ENCODE results near the gene JAM3. TPM values are rescaled to one million over a fixed set of nuclear protein-coding genes. Genes with fewer than 3 reads are reported as not detected.

Gene JAM3
- total RNA-seq, 1 donor from 2014 or later, result 17.6 TPM

- no peaks in the 10 kb centered on the region for H3K36me3 Mint-ChIP-seq (ENCODE audit: low read depth)
- DNase-seq, result no peak
- peaks cover 4% of the 10 kb centered on the region for H3K27me3 Mint-ChIP-seq
- ChIA-PET CTCF (interaction anchor here (0.9 to 1.3 kb wide), 2 partner anchors 9 to 10 kb away, joined by 3 to 4 read pairs; no protein-coding TSS in a partner anchor), POLR2A (no interaction called here)
- peaks cover 14% of the 10 kb centered on the region for H3K4me1 Mint-ChIP-seq
- no peak overlapping the region for H3K27ac Mint-ChIP-seq
- intact Hi-C loops (cut with micrococcal nuclease), result no loop called here
- ATAC-seq (ENCODE audit: low read depth), result no peak
- TF ChIP-seq, protein P1, sequence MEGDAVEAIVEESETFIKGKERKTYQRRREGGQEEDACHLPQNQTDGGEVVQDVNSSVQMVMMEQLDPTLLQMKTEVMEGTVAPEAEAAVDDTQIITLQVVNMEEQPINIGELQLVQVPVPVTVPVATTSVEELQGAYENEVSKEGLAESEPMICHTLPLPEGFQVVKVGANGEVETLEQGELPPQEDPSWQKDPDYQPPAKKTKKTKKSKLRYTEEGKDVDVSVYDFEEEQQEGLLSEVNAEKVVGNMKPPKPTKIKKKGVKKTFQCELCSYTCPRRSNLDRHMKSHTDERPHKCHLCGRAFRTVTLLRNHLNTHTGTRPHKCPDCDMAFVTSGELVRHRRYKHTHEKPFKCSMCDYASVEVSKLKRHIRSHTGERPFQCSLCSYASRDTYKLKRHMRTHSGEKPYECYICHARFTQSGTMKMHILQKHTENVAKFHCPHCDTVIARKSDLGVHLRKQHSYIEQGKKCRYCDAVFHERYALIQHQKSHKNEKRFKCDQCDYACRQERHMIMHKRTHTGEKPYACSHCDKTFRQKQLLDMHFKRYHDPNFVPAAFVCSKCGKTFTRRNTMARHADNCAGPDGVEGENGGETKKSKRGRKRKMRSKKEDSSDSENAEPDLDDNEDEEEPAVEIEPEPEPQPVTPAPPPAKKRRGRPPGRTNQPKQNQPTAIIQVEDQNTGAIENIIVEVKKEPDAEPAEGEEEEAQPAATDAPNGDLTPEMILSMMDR (IDR thresholded peaks at IDR 0.05), result no peak
- no peak overlapping the region for H3K4me3 Mint-ChIP-seq
- H3K9me3 Mint-ChIP-seq, result no peaks in the 10 kb centered on the region
These were observed 29.0 kb upstream of the JAM3 start for GRCh38 chr11:134039726-134040385.

GRCh38 chr11:134040386-134041302, 28.2 kb upstream of the JAM3 start:
- ATAC-seq (ENCODE audit: low read depth) (no peak), DNase-seq (no peak)
- Mint-ChIP-seq H3K4me1 (peaks cover 14% of the 10 kb centered on the region), H3K27ac (no peak overlapping the region), H3K36me3 (ENCODE audit: low read depth) (no peaks in the 10 kb centered on the region), H3K9me3 (no peaks in the 10 kb centered on the region), H3K27me3 (peaks cover 4% of the 10 kb centered on the region), H3K4me3 (no peak overlapping the region)
- POLR2A ChIA-PET, result no interaction called here
- TF ChIP-seq, protein P1 (IDR thresholded peaks at IDR 0.05), result no peak
- CTCF ChIA-PET, result interaction anchor here (1.4 kb wide), 1 partner anchor 10 kb away, joined by 7 read pairs; no protein-coding TSS in a partner anchor
- intact Hi-C loops (cut with micrococcal nuclease), result no loop called here

DNA sequence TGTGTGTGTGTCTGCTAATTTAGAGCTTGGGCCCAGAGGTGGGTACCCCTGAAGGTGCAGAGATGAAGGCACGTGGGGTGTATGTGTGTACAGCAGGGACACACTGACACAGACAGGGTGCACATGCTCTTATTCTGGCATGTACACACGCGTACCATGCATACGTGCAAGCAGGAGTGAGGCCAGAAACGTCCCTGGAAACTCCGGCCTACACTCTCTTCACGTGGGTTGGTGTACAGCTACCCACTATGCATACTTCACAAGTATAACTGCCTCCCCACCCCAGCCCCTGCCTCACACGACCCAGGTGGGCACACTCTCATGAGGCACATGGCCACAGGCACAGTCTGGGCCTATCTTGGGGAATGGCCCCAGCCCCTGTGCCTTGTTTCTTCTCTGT, 27.5 kb upstream of the JAM3 start:
- DNase-seq, result no peak
- ATAC-seq (ENCODE audit: low read depth), result no peak
- POLR2A ChIA-PET, result no interaction called here
- CTCF ChIA-PET, result interaction anchor here (1.4 kb wide), 1 partner anchor 9 kb away, joined by 7 read pairs; no protein-coding TSS in a partner anchor
- TF ChIP-seq, protein P1 (IDR thresholded peaks at IDR 0.05), result no peak
- intact Hi-C loops (cut with micrococcal nuclease), result no loop called here
- H3K4me3 Mint-ChIP-seq, result no peak overlapping the region
- peaks cover 8% of the 10 kb centered on the region for H3K27me3 Mint-ChIP-seq
- H3K36me3 Mint-ChIP-seq (ENCODE audit: low read depth), result no peaks in the 10 kb centered on the region
- peaks cover 10% of the 10 kb centered on the region for H3K4me1 Mint-ChIP-seq
- H3K9me3 Mint-ChIP-seq, result no peaks in the 10 kb centered on the region
- no peak overlapping the region for H3K27ac Mint-ChIP-seq

DNA sequence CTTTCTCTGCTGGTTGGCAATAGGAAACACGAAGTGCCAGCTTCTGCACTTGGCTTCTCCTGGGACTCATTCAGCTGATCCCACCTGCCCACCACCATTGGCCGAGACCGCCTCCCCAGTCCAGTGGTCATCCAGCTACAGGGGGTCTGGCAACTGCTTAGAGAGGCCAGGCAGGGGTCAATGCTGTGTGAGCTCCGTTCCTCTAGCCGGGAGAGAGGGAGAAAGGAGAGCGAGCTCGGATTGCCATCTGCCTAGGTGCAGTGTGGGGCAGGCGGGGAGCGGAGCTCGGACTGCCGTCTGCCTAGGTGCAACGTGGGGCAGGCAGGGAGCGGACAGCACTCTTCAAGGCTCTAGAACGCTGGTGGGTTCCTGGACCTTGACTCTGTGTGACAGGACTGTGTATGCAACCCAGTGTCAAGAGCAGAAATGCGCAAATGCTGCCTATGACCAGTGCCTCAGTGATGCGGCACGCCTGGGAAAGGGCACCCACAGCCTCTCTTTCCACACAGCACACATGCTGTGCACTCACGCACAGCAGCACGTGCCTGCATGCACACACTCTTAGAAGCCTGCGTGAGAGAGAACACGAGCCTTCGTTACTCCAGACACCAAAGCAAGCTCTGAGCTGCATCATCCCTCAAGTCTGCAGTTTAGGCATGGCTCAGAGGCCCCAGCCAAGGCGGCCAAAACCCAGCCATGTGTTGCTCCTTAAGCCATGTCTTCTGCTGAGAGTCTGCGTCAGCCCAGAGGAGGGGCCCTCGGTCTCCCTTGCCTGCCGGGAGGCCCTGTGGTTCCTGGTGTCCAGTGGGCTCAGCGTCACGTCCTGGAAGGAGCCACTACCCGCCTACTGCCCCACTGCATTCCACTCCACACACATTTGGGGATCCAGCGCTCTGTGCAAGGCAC, 26.8 kb upstream of the JAM3 start:
- Mint-ChIP-seq H3K9me3 (no peaks in the 10 kb centered on the region), H3K36me3 (ENCODE audit: low read depth) (no peaks in the 10 kb centered on the region), H3K4me1 (peaks cover 7% of the 10 kb centered on the region), H3K4me3 (no peak overlapping the region), H3K27me3 (peaks cover 15% of the 10 kb centered on the region), H3K27ac (no peak overlapping the region)
- ATAC-seq (ENCODE audit: low read depth) (no peak), DNase-seq (no peak)
- ChIA-PET POLR2A (no interaction called here), CTCF (interaction anchor here (1.4 kb wide), 1 partner anchor 8 kb away, joined by 7 read pairs; no protein-coding TSS in a partner anchor)
- TF ChIP-seq, protein P1 (IDR thresholded peaks at IDR 0.05), result no peak
- intact Hi-C loops (cut with micrococcal nuclease), result no loop called here

All from activated B cell treated with CpG ODN at 0.5 μM for 24 hours (primary cell).